Measurements from ENCODE around the gene ARFGAP2. TPM values are rescaled to one million over a fixed set of nuclear protein-coding genes. Genes with fewer than 3 reads are reported as not detected.

Gene ARFGAP2
- total RNA-seq, 2 experiments from 2014 or later: 89.6 to 102 TPM

GRCh38 chr11:47156333-47156732 lies 20.3 kb downstream of the ARFGAP2 start:
- DNase-seq: no peak
- ChIA-PET POLR2A (interaction anchor here (0.9 kb wide), 1 partner anchor 12 kb away, joined by 3 read pairs; no protein-coding TSS in a partner anchor), CTCF (interaction anchor here (0.6 to 4.4 kb wide), 3 partner anchors 237 to 316 kb away, joined by 3 to 62 read pairs (median 3); no protein-coding TSS in a partner anchor)
- Mint-ChIP-seq H3K4me3 (no peak overlapping the region), H3K36me3 (ENCODE audit: low read depth) (peaks cover 2% of the 10 kb centered on the region), H3K27ac (no peak overlapping the region), H3K9me3 (ENCODE audit: insufficient read depth) (no peaks in the 10 kb centered on the region), H3K27me3 (ENCODE audit: low read depth) (no peaks in the 10 kb centered on the region), H3K4me1 (ENCODE audit: low read depth) (peaks cover 43% of the 10 kb centered on the region)
- ATAC-seq: no peak

- ChIA-PET CTCF (interaction anchor here (0.6 to 4.4 kb wide), 6 partner anchors 10 to 315 kb away, joined by 3 to 62 read pairs (median 6); partner anchors contain the start of gene CSTPP1), POLR2A (interaction anchor here (0.6 to 1.1 kb wide), 3 partner anchors 10 to 269 kb away, joined by 3 read pairs; no protein-coding TSS in a partner anchor)
- H3K27ac Mint-ChIP-seq: peak overlapping the region; percentile 92
- DNase-seq: no peak
- no peak for ATAC-seq
- peaks cover 2% of the 10 kb centered on the region for H3K36me3 Mint-ChIP-seq (ENCODE audit: low read depth)
- peak overlapping the region; percentile 65 for H3K4me3 Mint-ChIP-seq
- H3K27me3 Mint-ChIP-seq (ENCODE audit: low read depth): no peaks in the 10 kb centered on the region
- peaks cover 42% of the 10 kb centered on the region for H3K4me1 Mint-ChIP-seq (ENCODE audit: low read depth)
- H3K9me3 Mint-ChIP-seq (ENCODE audit: insufficient read depth): no peaks in the 10 kb centered on the region
Observed at GRCh38 chr11:47155879-47156278, 20.8 kb downstream of the ARFGAP2 start.

- peak overlapping the region; percentile 92 for H3K27ac Mint-ChIP-seq
- ATAC-seq (peak; percentile 90), DNase-seq (peak; percentile 78)
- H3K9me3 Mint-ChIP-seq (ENCODE audit: insufficient read depth): no peaks in the 10 kb centered on the region
- H3K27me3 Mint-ChIP-seq (ENCODE audit: low read depth): no peaks in the 10 kb centered on the region
- peak overlapping the region; percentile 65 for H3K4me3 Mint-ChIP-seq
- H3K4me1 Mint-ChIP-seq (ENCODE audit: low read depth): peaks cover 41% of the 10 kb centered on the region
- ChIA-PET CTCF (interaction anchor here (1.0 to 4.5 kb wide), 14 partner anchors 8 to 261 kb away, joined by 3 to 62 read pairs (median 7); partner anchors contain the start of gene CSTPP1), POLR2A (interaction anchor here (0.6 to 1.4 kb wide), 6 partner anchors 11 to 911 kb away, joined by 3 read pairs; partner anchors contain the start of genes ACP2 and DDB2)
- peaks cover 2% of the 10 kb centered on the region for H3K36me3 Mint-ChIP-seq (ENCODE audit: low read depth)
Observed at GRCh38 chr11:47154616-47155570, 21.8 kb downstream of the ARFGAP2 start.

- ATAC-seq (peak; percentile 37), DNase-seq (peak; percentile 64)
- H3K4me1 Mint-ChIP-seq (ENCODE audit: low read depth): peaks cover 38% of the 10 kb centered on the region
- peaks cover under 1% of the 10 kb centered on the region for H3K36me3 Mint-ChIP-seq (ENCODE audit: low read depth)
- ChIA-PET CTCF (interaction anchor here (0.6 to 4.5 kb wide), 43 partner anchors 7 to 400 kb away, joined by 3 to 62 read pairs (median 6); partner anchors contain the start of genes CELF1 and CSTPP1), POLR2A (interaction anchor here (0.7 to 1.3 kb wide), 4 partner anchors 12 to 770 kb away, joined by 3 to 4 read pairs (median 3); no protein-coding TSS in a partner anchor)
- H3K27me3 Mint-ChIP-seq (ENCODE audit: low read depth): no peaks in the 10 kb centered on the region
- H3K27ac Mint-ChIP-seq: peak overlapping the region; percentile 60
- H3K9me3 Mint-ChIP-seq (ENCODE audit: insufficient read depth): no peaks in the 10 kb centered on the region
- no peak overlapping the region for H3K4me3 Mint-ChIP-seq
Observed at GRCh38 chr11:47152953-47153950, 23.4 kb downstream of the ARFGAP2 start.

DNA sequence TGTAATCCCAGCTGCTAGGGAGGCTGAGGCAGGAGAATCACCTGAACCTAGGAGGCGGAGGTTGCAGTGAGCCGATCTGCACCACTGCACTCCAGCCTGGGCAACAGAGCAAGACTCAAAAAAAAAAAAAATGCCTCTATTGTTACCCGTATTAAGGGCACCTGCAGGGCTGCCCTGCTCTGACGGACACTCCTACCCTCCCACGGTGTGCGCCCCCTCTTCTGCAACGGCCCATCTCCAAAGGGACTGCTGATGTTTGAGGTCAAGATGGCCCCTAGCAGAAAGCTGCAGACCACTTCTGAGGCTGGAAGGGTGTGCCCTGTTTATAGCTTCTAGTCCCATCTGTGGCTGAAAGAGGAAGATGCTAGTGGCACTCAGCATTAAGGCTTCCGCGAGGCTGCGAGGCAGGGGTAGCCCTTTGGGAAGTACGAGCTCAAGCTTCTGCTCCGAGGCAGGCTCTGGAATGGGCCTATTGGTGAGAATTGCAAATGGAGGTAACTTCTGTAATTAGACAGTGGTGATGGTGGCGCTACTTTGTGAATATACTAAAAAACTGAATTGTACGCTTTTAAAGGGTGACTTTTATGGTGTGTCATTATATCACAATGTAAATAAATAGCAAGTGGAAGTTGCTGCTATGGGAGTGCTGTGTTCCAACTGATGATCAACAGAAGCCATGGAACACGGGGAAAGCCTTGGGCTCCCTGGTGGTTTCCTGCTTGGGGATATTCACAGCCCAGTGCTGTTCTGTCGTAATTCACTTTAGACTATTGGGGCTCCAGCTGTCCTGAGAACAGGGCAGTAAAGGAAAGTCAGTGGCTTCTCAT lies 24.3 kb downstream of the ARFGAP2 start:
- CTCF ChIA-PET: interaction anchor here (0.7 to 4.5 kb wide), 30 partner anchors 10 to 346 kb away, joined by 3 to 62 read pairs (median 6); partner anchors contain the start of gene CSTPP1
- Mint-ChIP-seq H3K4me1 (ENCODE audit: low read depth) (peaks cover 38% of the 10 kb centered on the region), H3K27me3 (ENCODE audit: low read depth) (no peaks in the 10 kb centered on the region), H3K9me3 (ENCODE audit: insufficient read depth) (no peaks in the 10 kb centered on the region), H3K27ac (no peak overlapping the region), H3K36me3 (ENCODE audit: low read depth) (no peaks in the 10 kb centered on the region), H3K4me3 (no peak overlapping the region)
- POLR2A ChIA-PET: interaction anchor here (0.7 to 1.3 kb wide), 3 partner anchors 57 to 769 kb away, joined by 3 read pairs; no protein-coding TSS in a partner anchor
- no peak for ATAC-seq
- DNase-seq: no peak

GRCh38 chr11:47149782-47150181 lies 26.9 kb downstream of the ARFGAP2 start:
- DNase-seq (no peak), ATAC-seq (no peak)
- Mint-ChIP-seq H3K9me3 (ENCODE audit: insufficient read depth) (no peaks in the 10 kb centered on the region), H3K4me3 (no peak overlapping the region), H3K27me3 (ENCODE audit: low read depth) (no peaks in the 10 kb centered on the region), H3K4me1 (ENCODE audit: low read depth) (peaks cover 19% of the 10 kb centered on the region), H3K27ac (no peak overlapping the region), H3K36me3 (ENCODE audit: low read depth) (no peaks in the 10 kb centered on the region)
- ChIA-PET CTCF (interaction anchor here (0.7 to 1.9 kb wide), 2 partner anchors 10 to 230 kb away, joined by 3 to 4 read pairs; no protein-coding TSS in a partner anchor), POLR2A (no interaction called here)

GRCh38 chr11:47148903-47149531 lies 27.7 kb downstream of the ARFGAP2 start:
- ChIA-PET POLR2A (no interaction called here), CTCF (interaction anchor here (0.7 to 1.9 kb wide), 2 partner anchors 9 to 229 kb away, joined by 3 to 4 read pairs; no protein-coding TSS in a partner anchor)
- no peak overlapping the region for H3K27ac Mint-ChIP-seq
- DNase-seq: no peak
- ATAC-seq: no peak
- H3K4me1 Mint-ChIP-seq (ENCODE audit: low read depth): peaks cover 12% of the 10 kb centered on the region
- no peak overlapping the region for H3K4me3 Mint-ChIP-seq
- no peaks in the 10 kb centered on the region for H3K36me3 Mint-ChIP-seq (ENCODE audit: low read depth)
- no peaks in the 10 kb centered on the region for H3K27me3 Mint-ChIP-seq (ENCODE audit: low read depth)
- H3K9me3 Mint-ChIP-seq (ENCODE audit: insufficient read depth): no peaks in the 10 kb centered on the region

- no peaks in the 10 kb centered on the region for H3K27me3 Mint-ChIP-seq (ENCODE audit: low read depth)
- H3K4me1 Mint-ChIP-seq (ENCODE audit: low read depth): peaks cover 4% of the 10 kb centered on the region
- H3K4me3 Mint-ChIP-seq: no peak overlapping the region
- no peak overlapping the region for H3K27ac Mint-ChIP-seq
- ChIA-PET CTCF (interaction anchor here (1.9 kb wide), 1 partner anchor 229 kb away, joined by 4 read pairs; no protein-coding TSS in a partner anchor), POLR2A (no interaction called here)
- no peaks in the 10 kb centered on the region for H3K9me3 Mint-ChIP-seq (ENCODE audit: insufficient read depth)
- no peak for ATAC-seq
- H3K36me3 Mint-ChIP-seq (ENCODE audit: low read depth): no peaks in the 10 kb centered on the region
- no peak for DNase-seq
Observed at GRCh38 chr11:47148270-47148669, 28.4 kb downstream of the ARFGAP2 start.

DNA sequence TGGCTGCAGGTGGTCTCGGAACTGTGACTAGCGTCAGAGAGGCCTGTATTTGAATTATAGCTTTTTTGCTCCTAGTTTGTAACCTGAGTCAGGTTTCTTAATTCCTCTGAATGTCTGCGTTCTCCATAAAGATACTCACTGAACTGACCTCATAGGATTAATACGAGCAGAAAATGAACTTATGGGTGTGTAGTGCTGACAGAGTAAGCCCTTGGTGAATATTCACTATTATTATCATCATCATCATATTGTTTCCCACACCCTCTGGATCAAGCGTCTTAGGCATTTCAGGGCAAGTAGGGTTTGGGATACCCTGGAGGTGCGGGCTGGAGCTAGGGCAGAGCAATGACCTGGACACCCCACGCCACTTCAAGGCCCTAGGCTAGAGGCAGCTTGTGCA lies 29.0 kb downstream of the ARFGAP2 start:
- no peak for ATAC-seq
- no peaks in the 10 kb centered on the region for H3K4me1 Mint-ChIP-seq (ENCODE audit: low read depth)
- CTCF ChIA-PET: interaction anchor here (1.6 kb wide), 1 partner anchor 15 kb away, joined by 4 read pairs; no protein-coding TSS in a partner anchor
- no peaks in the 10 kb centered on the region for H3K27me3 Mint-ChIP-seq (ENCODE audit: low read depth)
- H3K9me3 Mint-ChIP-seq (ENCODE audit: insufficient read depth): no peaks in the 10 kb centered on the region
- POLR2A ChIA-PET: no interaction called here
- DNase-seq: no peak
- no peak overlapping the region for H3K4me3 Mint-ChIP-seq
- H3K36me3 Mint-ChIP-seq (ENCODE audit: low read depth): no peaks in the 10 kb centered on the region
- H3K27ac Mint-ChIP-seq: no peak overlapping the region

DNA sequence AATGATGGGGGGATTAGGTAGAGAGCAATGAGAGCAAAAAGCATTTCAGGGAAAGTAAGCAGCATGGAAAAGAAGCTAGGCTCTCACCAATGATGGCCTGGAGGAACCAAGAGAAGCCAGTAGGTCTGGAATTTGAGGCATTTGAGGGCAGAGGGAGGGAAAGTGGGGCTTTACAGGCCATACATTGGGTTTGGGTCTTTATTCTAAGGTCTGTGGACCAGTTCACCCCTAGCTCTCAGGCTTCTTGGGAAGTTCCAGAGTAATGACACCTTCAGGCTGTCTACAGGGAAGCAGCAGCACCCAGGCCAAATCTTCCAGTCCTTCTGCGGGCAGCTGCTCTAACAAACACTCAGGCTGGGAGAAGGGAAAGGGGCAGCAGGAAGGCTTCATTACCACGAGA lies 29.4 kb downstream of the ARFGAP2 start:
- no peaks in the 10 kb centered on the region for H3K27me3 Mint-ChIP-seq (ENCODE audit: low read depth)
- no peaks in the 10 kb centered on the region for H3K4me1 Mint-ChIP-seq (ENCODE audit: low read depth)
- DNase-seq: no peak
- no peak for ATAC-seq
- H3K27ac Mint-ChIP-seq: no peak overlapping the region
- CTCF ChIA-PET: interaction anchor here (0.9 to 2.6 kb wide), 3 partner anchors 7 to 227 kb away, joined by 3 to 12 read pairs (median 4); no protein-coding TSS in a partner anchor
- no peak overlapping the region for H3K4me3 Mint-ChIP-seq
- no peaks in the 10 kb centered on the region for H3K36me3 Mint-ChIP-seq (ENCODE audit: low read depth)
- H3K9me3 Mint-ChIP-seq (ENCODE audit: insufficient read depth): no peaks in the 10 kb centered on the region
- POLR2A ChIA-PET: no interaction called here

Measured in activated CD8-positive, alpha-beta T cell treated with anti-CD3 and anti-CD28 coated beads, Interleukin-2, amount 10 ng/mL, durations not matched to agents 7 days and 5 days (primary cell).